HK-2 (cell line): ENCODE results near the gene KIT.

Source experiments
- DNase-seq: peaks from one replicate; pipeline ENCODE4 v3.0.0-alpha.2; 2018; ENCODE audit not compliant: unreplicated experiment

Gene KIT

GRCh38 chr4:54700986-54701385 lies 43.2 kb downstream of the KIT start:
- no peak for DNase-seq

GRCh38 chr4:54703182-54703581 lies 45.4 kb downstream of the KIT start:
- no peak for DNase-seq

- no peak for DNase-seq
Observed at GRCh38 chr4:54707406-54707805, 49.6 kb downstream of the KIT start.

- DNase-seq, result no peak
Observed at GRCh38 chr4:54708339-54709279, 50.9 kb downstream of the KIT start.

GRCh38 chr4:54709400-54709799 lies 51.6 kb downstream of the KIT start:
- no peak for DNase-seq

GRCh38 chr4:54712206-54712605 lies 54.4 kb downstream of the KIT start:
- no peak for DNase-seq

GRCh38 chr4:54714631-54715030 lies 56.9 kb downstream of the KIT start:
- DNase-seq, result no peak

- no peak for DNase-seq
Observed at GRCh38 chr4:54716478-54717065, 58.8 kb downstream of the KIT start.

GRCh38 chr4:54717694-54718093 lies 59.9 kb downstream of the KIT start:
- no peak for DNase-seq

- no peak for DNase-seq
Observed at GRCh38 chr4:54719378-54719777, 61.6 kb downstream of the KIT start.

GRCh38 chr4:54723220-54723619 lies 65.5 kb downstream of the KIT start:
- DNase-seq, result no peak

GRCh38 chr4:54723820-54724219 lies 66.1 kb downstream of the KIT start:
- DNase-seq, result no peak

- no peak for DNase-seq
Observed at GRCh38 chr4:54726907-54727306, 69.2 kb downstream of the KIT start.

GRCh38 chr4:54727346-54727745 lies 69.6 kb downstream of the KIT start:
- no peak for DNase-seq

GRCh38 chr4:54728368-54728767 lies 70.6 kb downstream of the KIT start:
- DNase-seq, result no peak

- DNase-seq, result no peak
Observed at GRCh38 chr4:54729256-54729655, 71.5 kb downstream of the KIT start.

- no peak for DNase-seq
Observed at GRCh38 chr4:54730581-54730980, 72.8 kb downstream of the KIT start.

- DNase-seq, result no peak
Observed at GRCh38 chr4:54731552-54731951, 73.8 kb downstream of the KIT start.

- DNase-seq, result no peak
Observed at GRCh38 chr4:54731976-54732375, 74.2 kb downstream of the KIT start.

GRCh38 chr4:54737421-54737820 lies 79.7 kb downstream of the KIT start:
- DNase-seq, result no peak

- DNase-seq, result no peak
Observed at GRCh38 chr4:54741202-54741601, 83.4 kb downstream of the KIT start.

- DNase-seq, result no peak
Observed at GRCh38 chr4:54742636-54743399, 85.1 kb downstream of the KIT start.

GRCh38 chr4:54743562-54743961 lies 85.8 kb downstream of the KIT start:
- no peak for DNase-seq
